Activated effector memory CD4-positive, alpha-beta T cell treated with anti-CD3 and anti-CD28 coated beads, Interleukin-2, amount 50 U/mL, for 16 hours (primary cell): ENCODE data around the gene ATAD5.
"Not testable (repeated sequence)": the region's sequence is repeated elsewhere in the genome, so short reads cannot be mapped to it uniquely, and the experiment has no call there.

Source experiments
- DNase-seq: peaks from one replicate; pipeline ENCODE4 v3.0.0-alpha.2; 2020

The ATAD5 gene, protein sequence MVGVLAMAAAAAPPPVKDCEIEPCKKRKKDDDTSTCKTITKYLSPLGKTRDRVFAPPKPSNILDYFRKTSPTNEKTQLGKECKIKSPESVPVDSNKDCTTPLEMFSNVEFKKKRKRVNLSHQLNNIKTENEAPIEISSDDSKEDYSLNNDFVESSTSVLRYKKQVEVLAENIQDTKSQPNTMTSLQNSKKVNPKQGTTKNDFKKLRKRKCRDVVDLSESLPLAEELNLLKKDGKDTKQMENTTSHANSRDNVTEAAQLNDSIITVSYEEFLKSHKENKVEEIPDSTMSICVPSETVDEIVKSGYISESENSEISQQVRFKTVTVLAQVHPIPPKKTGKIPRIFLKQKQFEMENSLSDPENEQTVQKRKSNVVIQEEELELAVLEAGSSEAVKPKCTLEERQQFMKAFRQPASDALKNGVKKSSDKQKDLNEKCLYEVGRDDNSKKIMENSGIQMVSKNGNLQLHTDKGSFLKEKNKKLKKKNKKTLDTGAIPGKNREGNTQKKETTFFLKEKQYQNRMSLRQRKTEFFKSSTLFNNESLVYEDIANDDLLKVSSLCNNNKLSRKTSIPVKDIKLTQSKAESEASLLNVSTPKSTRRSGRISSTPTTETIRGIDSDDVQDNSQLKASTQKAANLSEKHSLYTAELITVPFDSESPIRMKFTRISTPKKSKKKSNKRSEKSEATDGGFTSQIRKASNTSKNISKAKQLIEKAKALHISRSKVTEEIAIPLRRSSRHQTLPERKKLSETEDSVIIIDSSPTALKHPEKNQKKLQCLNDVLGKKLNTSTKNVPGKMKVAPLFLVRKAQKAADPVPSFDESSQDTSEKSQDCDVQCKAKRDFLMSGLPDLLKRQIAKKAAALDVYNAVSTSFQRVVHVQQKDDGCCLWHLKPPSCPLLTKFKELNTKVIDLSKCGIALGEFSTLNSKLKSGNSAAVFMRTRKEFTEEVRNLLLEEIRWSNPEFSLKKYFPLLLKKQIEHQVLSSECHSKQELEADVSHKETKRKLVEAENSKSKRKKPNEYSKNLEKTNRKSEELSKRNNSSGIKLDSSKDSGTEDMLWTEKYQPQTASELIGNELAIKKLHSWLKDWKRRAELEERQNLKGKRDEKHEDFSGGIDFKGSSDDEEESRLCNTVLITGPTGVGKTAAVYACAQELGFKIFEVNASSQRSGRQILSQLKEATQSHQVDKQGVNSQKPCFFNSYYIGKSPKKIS (N-terminal part only)

DNA sequence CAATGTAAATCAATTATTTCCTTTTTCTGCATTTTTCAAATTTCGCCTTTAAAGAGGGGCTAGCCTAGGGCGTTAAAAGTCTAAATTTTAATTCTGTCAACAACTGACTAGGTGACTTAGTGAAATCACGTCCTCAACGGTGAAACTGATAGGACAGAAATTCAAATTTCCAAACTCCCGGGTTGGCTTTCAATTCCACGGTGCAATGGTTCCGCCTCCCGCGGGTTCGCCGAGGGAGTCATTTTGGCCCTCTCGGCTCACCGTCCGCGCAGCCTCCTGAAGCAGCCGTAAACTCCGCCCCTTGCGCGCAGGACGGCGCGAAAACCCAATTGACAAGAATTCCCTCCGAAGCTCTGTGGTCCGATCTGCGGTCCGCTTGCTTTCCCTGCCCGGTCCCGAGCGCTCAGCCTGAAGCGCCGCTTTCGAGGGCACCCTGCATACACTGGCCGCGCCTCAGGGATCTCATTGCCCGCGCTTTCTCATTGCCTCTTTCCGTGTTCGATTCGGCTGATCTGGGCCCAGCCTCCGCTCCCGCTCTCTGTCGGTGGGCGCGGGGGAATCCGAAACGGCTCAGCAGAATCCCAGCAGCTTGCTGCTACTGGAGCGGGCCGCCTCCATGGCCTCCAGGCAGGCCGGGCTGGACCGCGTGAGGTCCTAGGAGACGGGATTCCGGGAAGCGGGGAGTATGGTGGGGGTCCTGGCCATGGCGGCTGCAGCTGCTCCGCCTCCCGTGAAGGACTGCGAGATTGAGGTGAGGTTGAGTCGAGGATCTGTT lies at the start of gene ATAD5:
Gene ATAD5, plus strand, starts transcription at position 304 of the 775 bp plus-strand sequence. Its CDS starts 382 bp downstream, at position 686.
- peak; percentile 96 for DNase-seq

GRCh38 chr17:30782206-30782605 lies 49.6 kb upstream of the ATAD5 start:
- no peak for DNase-seq

DNA sequence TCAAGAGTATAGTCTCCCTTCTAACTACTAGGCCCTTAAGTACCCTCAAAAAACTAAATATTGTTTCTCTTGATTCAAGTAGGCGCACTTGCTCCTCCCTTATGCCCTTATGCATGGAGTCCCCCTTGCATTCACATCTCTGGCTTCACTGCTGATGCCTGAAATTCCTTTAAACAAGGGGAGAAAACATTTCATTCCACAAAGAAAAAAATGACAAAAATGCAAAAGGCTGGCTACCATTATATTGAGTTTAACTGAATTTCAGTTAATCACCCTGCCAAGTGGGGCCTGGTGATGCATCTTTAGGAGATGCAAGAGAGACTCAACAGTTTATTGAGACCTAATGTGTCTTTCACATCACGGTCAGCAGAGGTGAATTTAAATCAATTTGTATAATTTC lies 42.8 kb upstream of the ATAD5 start:
- DNase-seq: no peak

DNA sequence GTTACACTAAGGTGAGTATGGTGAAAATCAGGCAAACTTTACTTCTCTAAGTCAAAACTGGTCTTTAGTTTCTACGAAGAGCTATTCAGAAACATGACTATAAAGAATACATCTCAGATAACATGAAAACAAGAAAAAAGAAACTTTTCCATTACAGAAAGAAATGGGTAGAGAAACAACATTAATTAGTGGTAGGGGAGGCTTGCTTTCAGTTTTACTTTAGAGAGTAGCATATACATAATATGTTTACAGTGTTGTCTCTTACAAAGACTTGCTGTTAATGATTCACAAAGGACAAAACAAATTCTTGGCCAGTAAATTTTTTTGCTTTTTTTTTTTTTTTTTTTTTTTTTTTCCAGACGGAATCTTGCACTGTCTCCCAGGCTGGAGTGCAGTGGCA lies 41.5 kb upstream of the ATAD5 start:
- DNase-seq: no peak

DNA sequence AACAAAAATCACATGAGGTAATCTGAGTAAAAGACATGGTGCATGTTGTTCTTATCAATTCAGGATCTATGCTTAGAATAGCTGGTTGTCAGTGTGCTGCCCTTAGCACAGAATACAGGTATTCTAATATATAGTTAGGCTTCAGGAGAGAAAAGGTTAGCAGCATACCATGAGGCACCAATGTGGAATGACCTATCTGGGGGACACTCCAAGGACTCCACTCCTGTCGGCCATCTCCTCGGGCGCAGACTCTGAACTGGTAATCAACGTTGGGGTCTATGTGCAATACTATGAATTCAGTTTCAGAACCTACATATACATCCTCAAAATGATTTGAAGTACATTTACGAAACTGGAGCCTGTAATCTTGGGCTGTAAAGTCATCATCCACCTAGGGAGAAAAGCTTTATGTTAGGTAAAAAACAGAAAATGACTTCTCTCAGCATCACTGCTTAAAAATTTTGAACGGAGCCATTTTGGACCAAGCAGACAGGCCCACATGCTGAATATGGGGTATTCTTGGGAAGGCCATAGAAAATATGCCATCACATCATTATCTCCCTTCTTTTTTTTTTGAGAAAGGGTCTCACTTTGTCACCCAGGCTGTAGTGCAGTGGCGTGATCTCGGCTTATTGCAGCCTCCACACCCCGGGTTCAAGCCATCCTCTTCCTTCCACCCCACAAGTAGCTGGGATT lies 38.3 kb upstream of the ATAD5 start:
- no peak for DNase-seq

- DNase-seq: no peak
Measured at GRCh38 chr17:30794372-30794771, 37.4 kb upstream of the ATAD5 start.

DNA sequence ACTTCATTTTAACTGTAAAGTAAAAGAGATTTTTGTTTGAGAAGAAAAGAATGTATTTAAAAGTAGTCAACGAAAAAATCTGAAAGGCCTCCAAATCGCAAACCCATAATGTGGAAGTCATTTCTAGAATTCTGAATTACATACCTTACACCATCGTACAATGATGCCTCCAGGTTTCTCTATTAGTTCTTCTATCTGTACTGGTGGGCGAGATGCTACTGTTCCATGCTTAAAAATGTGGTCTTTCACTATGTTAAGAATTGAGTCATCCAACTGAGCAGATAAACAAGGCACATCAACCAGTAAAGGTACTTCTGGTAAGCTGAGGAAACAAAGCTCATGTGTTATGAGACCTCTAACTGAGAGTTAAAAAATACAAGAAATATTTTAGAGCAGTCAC lies 35.8 kb upstream of the ATAD5 start:
- DNase-seq: no peak

DNA sequence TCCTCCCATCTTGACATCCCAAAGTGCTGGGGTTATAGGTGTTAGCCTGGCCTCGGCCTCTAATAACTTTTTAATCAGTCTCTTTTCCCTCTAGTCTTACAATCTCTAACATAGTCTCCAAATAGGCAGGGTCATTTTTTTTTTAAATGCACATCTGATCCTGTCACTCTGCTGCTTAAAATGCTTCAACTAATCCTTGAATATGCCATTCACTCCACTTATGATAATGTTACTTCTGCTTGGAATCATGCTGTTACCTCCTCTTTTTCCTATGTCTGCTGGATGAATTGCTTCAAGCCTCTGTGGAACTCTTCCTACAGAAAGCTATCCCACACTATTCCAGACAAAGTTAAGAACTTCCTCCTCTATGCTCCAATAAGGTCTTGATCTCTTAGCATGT lies 30.1 kb upstream of the ATAD5 start:
- no peak for DNase-seq

- no peak for DNase-seq
Measured at GRCh38 chr17:30805944-30806456, 25.8 kb upstream of the ATAD5 start.

DNA sequence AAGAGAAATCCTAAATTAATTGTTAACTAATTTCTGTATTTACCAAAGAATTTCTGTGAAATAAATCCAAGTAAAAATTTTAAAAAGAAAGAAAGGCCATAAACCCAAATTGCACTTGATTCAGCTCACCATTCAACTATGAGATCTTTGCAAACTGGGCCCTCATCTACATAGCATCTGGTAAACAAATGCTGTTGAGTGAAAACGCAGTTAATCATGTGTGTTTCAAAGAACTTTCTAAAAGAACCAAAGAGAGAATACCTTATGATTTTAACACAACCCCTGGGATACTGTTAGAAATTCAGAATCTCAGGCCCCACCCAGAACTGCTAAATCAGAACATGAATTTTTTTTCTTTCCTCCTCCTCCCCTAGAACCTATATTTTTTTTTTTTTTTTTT lies 23.9 kb upstream of the ATAD5 start:
- DNase-seq: no peak

- no peak for DNase-seq
Measured at GRCh38 chr17:30808785-30809286, 22.9 kb upstream of the ATAD5 start.

DNA sequence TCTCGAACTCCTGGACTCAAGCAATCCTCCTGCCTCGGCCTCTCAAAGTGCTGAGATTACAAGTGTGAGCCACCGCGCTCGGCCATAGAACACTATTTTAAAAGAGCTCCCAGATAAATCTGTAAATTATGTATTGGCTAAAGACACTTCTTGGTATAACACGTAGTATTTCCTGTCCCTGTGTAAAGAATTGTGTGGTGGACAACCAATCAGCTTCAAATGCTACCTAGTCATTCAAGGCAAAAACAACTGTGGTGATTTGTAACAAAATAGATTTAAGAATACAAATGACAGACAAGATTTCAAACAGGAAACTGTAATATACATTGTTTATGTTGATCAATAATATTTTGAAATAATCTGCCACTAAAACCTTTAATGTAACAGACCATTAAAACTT lies 21.9 kb upstream of the ATAD5 start:
- DNase-seq: no peak

- DNase-seq: no peak
Measured at GRCh38 chr17:30812218-30813177, 19.3 kb upstream of the ATAD5 start.

DNA sequence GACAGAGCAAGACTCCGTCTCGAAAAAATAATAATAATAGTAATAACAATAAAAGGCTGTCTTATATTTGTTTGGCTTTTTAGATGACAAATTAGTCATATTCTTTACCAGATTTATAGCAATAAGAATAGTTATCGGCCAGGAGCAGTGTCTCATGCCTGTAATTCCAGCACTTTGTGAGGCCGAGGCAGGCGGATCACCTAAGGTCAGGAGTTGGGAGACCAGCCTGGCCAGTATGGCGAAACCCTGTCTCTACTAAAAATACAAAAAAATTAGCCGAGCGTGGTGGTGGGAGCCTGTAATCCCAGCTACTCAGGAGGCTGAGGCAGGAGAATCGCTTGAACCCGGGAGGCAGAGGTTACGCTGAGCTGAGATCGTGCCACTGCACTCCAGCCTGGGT lies 17.5 kb upstream of the ATAD5 start:
- DNase-seq: not testable (repeated sequence)

- DNase-seq: not testable (repeated sequence)
Measured at GRCh38 chr17:30814860-30815259, 16.9 kb upstream of the ATAD5 start.

DNA sequence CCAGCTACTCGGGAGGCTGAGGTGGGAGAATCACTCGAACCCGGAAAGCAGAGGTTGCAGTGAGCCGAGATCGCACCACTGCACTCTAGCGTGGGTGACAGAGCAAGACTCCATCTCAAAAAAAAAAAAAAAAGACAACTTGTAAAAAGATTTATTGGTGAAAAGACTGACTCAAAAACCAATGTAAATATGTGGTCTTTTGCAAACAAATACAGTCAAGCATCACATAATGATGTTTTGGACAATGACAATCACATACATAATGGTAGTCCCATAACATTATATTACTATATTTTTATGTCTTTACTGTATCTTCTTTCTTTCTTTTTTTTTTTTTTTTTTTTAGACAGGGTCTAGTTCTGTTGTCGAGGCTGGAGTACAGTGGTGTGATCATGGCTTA lies 15.6 kb upstream of the ATAD5 start:
- DNase-seq: no peak

DNA sequence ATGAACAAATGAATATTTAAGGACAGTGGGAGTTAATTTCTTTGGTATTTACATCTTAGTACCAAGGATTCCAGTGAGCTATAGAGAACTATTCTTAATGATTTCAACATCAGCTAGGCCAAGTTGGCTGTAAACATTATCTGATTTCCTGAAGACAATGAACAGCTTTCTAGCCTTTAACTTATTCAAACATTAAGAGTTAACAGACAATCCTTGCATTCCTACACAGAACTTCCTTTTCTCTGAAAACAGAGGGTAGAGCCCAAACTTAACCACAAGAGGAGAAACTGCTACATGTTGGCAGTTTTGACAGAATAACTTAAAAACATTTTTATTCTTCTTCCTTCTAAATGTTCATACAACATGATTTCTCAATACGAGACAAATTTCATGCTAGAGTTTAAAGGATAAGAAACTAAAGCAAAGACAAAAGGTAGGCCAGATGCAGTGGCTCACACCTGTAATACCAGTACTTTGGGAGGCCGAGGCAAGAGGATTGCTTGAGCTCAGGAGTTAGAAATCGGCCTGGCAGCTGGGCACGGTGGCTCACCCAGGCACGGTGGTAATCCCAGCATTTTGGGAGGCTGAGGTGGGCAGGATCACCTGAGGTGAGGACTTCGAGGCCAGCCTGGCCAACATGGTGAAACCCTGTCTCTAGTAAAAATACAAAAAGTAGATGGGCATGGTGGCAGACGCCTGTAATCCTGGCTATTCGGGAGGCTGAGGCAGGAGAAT lies 11.6 kb upstream of the ATAD5 start:
- DNase-seq: no peak

DNA sequence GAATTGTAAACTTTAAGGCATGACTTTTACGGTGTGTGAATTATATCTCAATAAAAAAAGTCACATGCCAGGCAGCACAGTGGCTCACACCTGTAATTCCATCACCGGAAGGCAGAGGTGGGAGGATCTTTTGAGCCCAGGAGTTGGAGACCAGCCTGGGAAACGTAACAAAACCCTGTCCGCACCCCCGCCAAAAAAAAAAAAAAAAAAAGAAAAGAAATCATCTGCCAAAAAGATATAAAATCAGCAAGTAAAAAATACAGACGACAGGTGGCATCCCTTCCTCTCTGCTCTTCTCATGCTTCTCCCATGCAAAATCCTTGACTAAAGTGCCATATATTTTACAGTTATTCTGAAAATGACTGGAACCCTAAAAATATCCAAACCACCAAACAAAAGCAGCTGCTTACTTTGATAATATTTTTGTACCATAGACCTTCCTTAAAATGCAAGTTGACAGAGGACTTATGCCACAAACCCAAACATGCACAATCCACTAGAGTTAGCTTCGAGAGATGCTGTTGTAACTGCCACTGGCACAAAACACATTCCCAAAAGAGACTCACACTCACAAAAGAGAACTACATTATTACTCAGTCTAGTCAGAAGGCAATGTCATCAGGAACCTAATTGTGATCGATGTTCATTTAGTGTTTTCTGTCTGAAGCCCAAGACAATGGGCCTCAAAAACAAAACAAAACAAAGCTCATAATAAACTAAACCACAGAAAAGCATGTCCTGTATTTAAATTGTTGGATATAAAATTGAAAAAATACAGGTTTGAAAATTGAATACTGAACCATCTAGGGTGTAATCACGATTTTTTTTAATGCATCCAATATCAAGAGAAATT lies 9.7 kb upstream of the ATAD5 start:
- no peak for DNase-seq
